H9 (cell line): Measurements from ENCODE around the gene LMF1. TPM values are rescaled to one million over a fixed set of nuclear protein-coding genes. Genes with fewer than 3 reads are reported as not detected.

Experiments
- DNase-seq: peaks from one replicate; pipeline ENCODE4 v3.0.0-alpha.2; 2017
- H2AFZ ChIP-seq: one replicate; pipeline ENCODE4 v1.6.1; 2013; ENCODE audit warnings: mild to moderate bottlenecking, low read length, control low read depth, moderate library complexity
- H2AK5ac ChIP-seq: 2 replicates; pipeline ENCODE4 v1.6.1; 2013; ENCODE audit warnings: low read length, control low read depth, mixed read lengths; ENCODE audit not compliant: insufficient read length
- H2BK120ac ChIP-seq: one replicate; pipeline ENCODE4 v1.6.1; 2013; ENCODE audit warnings: low read depth, mild to moderate bottlenecking, low read length, control low read depth, inconsistent platforms; ENCODE audit not compliant: poor library complexity, severe bottlenecking
- H2BK12ac ChIP-seq: 2 replicates; pipeline ENCODE4 v1.6.1; 2013; ENCODE audit warnings: low read length, control low read depth, mixed read lengths, low read depth; ENCODE audit not compliant: insufficient read length
- H2BK15ac ChIP-seq: 2 replicates; pipeline ENCODE4 v1.6.1; 2013; ENCODE audit warnings: low read depth, low read length, control low read depth
- H2BK20ac ChIP-seq: one replicate; pipeline ENCODE4 v1.6.1; 2013; ENCODE audit warnings: low read depth, mild to moderate bottlenecking, low read length, control low read depth, inconsistent platforms; ENCODE audit not compliant: poor library complexity, severe bottlenecking
- H2BK5ac ChIP-seq: 2 replicates; pipeline ENCODE4 v1.6.1; 2013; ENCODE audit warnings: low read length, control low read depth, mixed read lengths; ENCODE audit not compliant: insufficient read length
- H3K14ac ChIP-seq: 2 replicates; pipeline ENCODE4 v1.6.1; 2013; ENCODE audit warnings: low read length, control low read depth; ENCODE audit not compliant: insufficient read depth
- H3K18ac ChIP-seq: 2 replicates; pipeline ENCODE4 v1.6.1; 2013; ENCODE audit warnings: low read depth, mild to moderate bottlenecking, mixed read lengths, low read length, control low read depth; ENCODE audit not compliant: insufficient read length
- H3K23ac ChIP-seq: 2 replicates; pipeline ENCODE4 v1.6.1; 2013; ENCODE audit warnings: low read length, control low read depth, mixed read lengths, low read depth; ENCODE audit not compliant: insufficient read length
- H3K23me2 ChIP-seq: 2 replicates; pipeline ENCODE4 v1.6.1; 2013; ENCODE audit warnings: low read depth, mild to moderate bottlenecking, mixed read lengths, low read length, control low read depth; ENCODE audit not compliant: insufficient read length, poor library complexity, severe bottlenecking
- H3K27ac ChIP-seq: 2 replicates; pipeline ENCODE4 v1.5.1; 2013; ENCODE audit warnings: low read length, control low read depth, mixed read lengths, low read depth; ENCODE audit not compliant: insufficient read length
- H3K27me3 ChIP-seq: 2 replicates; pipeline ENCODE4 v1.6.1; 2013; ENCODE audit warnings: low read length, control low read depth, inconsistent platforms; ENCODE audit not compliant: insufficient read depth
- H3K4ac ChIP-seq: 2 replicates; pipeline ENCODE4 v1.6.1; 2013; ENCODE audit warnings: low read depth, mild to moderate bottlenecking, control low read depth, inconsistent platforms, low read length, moderate library complexity
- H3K4me1 ChIP-seq: 2 replicates; pipeline ENCODE4 v1.6.1; 2013; ENCODE audit warnings: low read length, control low read depth, inconsistent platforms; ENCODE audit not compliant: insufficient read depth
- H3K4me2 ChIP-seq: 2 replicates; pipeline ENCODE4 v1.6.1; 2013; ENCODE audit warnings: low read length, control low read depth, mixed read lengths; ENCODE audit not compliant: insufficient read length, insufficient read depth
- H3K56ac ChIP-seq: 2 replicates; pipeline ENCODE4 v1.6.1; 2013; ENCODE audit warnings: low read depth, mild to moderate bottlenecking, mixed read lengths, low read length, control low read depth; ENCODE audit not compliant: insufficient read length
- H3K79me1 ChIP-seq: 2 replicates; pipeline ENCODE4 v1.6.1; 2013; ENCODE audit warnings: low read depth, mild to moderate bottlenecking, moderate library complexity, low read length, control low read depth, inconsistent platforms; ENCODE audit not compliant: insufficient read depth, poor library complexity, severe bottlenecking
- H3K79me2 ChIP-seq: 2 replicates; pipeline ENCODE4 v1.6.1; 2013; ENCODE audit warnings: low read length, control low read depth, inconsistent platforms; ENCODE audit not compliant: insufficient read depth
- H3K9ac ChIP-seq: 2 replicates; pipeline ENCODE4 v1.6.1; 2013; ENCODE audit warnings: low read length, control low read depth, mixed read lengths; ENCODE audit not compliant: insufficient read length; ENCODE audit errors: extremely low read depth
- H3K9me3 ChIP-seq: one replicate; pipeline ENCODE4 v1.6.1; 2013; ENCODE audit warnings: low read depth, low read length, inconsistent platforms; ENCODE audit not compliant: control insufficient read depth
- H3T11ph ChIP-seq: one replicate; pipeline ENCODE4 v1.6.1; 2013; ENCODE audit warnings: mild to moderate bottlenecking, low read length, control low read depth, inconsistent platforms
- H4K20me1 ChIP-seq: one replicate; pipeline ENCODE4 v1.6.1; 2013; ENCODE audit not compliant: control insufficient read depth, insufficient read length, insufficient read depth
- H4K5ac ChIP-seq: 2 replicates; pipeline ENCODE4 v1.6.1; 2013; ENCODE audit warnings: low read depth, mild to moderate bottlenecking, mixed read lengths, low read length, control low read depth; ENCODE audit not compliant: insufficient read length
- H4K8ac ChIP-seq: replicated peaks from 2 replicates; pipeline ENCODE4 v1.6.1; 2013; ENCODE audit warnings: low read length, control low read depth, mixed read lengths, low read depth; ENCODE audit not compliant: insufficient read length
- H4K91ac ChIP-seq: 2 replicates; pipeline ENCODE4 v1.6.1; 2013; ENCODE audit warnings: low read depth, mild to moderate bottlenecking, moderate library complexity, mixed read lengths, low read length, control low read depth; ENCODE audit not compliant: insufficient read length
- H3K27ac Mint-ChIP-seq, 3 experiments: 2 replicates in 2 of 3; 3 replicates in 1 of 3; pipeline ENCODE4 v1.8.0; 2020 to 2021; ENCODE audit warnings: mixed read lengths in 3 of 3, mild to moderate bottlenecking in 1 of 3, moderate library complexity in 1 of 3
- H3K27me3 Mint-ChIP-seq: 2 replicates; pipeline ENCODE4 v1.8.0; 2021; ENCODE audit warnings: low read depth, mild to moderate bottlenecking, moderate library complexity, mixed read lengths
- H3K36me3 Mint-ChIP-seq, 3 experiments: 2 replicates in 2 of 3; 3 replicates in 1 of 3; pipeline ENCODE4 v1.8.0; 2020 to 2021; ENCODE audit warnings: low read depth in 3 of 3, mixed read lengths in 3 of 3; ENCODE audit not compliant: insufficient read depth in 1 of 3
- H3K4me1 Mint-ChIP-seq, 2 experiments: 2 replicates each; pipeline ENCODE4 v1.8.0; 2020; ENCODE audit warnings: mixed read lengths in 2 of 2
- H3K4me3 Mint-ChIP-seq, 2 experiments: 2 replicates in 1 of 2; 3 replicates in 1 of 2; pipeline ENCODE4 v1.8.0; 2020 to 2021; ENCODE audit warnings: mild to moderate bottlenecking in 2 of 2, mixed read lengths in 2 of 2, moderate library complexity in 1 of 2
- H3K9me3 Mint-ChIP-seq, 2 experiments: 2 replicates in 1 of 2; 3 replicates in 1 of 2; pipeline ENCODE4 v1.8.0; 2020; ENCODE audit warnings: mild to moderate bottlenecking in 2 of 2, mixed read lengths in 2 of 2, moderate library complexity in 1 of 2
- WGBS: extraction: QIAGEN DNeasy Blood & Tissue Kit; methylation state at CpG from one replicate; pipeline ENCODE4 v1.1.7; 2013; ENCODE audit warnings: missing lambda C conversion rate, low lambda C conversion rate, mixed read lengths; ENCODE audit not compliant: insufficient read length; ENCODE audit errors: extremely low coverage; 5-methylcytosine and 5-hydroxymethylcytosine counted together
- total RNA-seq: library from RNA; stranded (reverse); gene quantifications from 2 replicates; pipeline ENCODE4 v1.2.1, GENCODE V29; 2021
- TF ChIP-seq, protein P1 (sequence below): fragments of 200-600 bp; sonication (generic); conservative IDR thresholded peaks from 3 replicates; pipeline ENCODE4 v1.8.0; 2021; ENCODE audit warnings: antibody characterized with exemption, mild to moderate bottlenecking

LMF1 gene
- total RNA-seq, 1 experiment from 2014 or later, result 7.1 TPM

DNA sequence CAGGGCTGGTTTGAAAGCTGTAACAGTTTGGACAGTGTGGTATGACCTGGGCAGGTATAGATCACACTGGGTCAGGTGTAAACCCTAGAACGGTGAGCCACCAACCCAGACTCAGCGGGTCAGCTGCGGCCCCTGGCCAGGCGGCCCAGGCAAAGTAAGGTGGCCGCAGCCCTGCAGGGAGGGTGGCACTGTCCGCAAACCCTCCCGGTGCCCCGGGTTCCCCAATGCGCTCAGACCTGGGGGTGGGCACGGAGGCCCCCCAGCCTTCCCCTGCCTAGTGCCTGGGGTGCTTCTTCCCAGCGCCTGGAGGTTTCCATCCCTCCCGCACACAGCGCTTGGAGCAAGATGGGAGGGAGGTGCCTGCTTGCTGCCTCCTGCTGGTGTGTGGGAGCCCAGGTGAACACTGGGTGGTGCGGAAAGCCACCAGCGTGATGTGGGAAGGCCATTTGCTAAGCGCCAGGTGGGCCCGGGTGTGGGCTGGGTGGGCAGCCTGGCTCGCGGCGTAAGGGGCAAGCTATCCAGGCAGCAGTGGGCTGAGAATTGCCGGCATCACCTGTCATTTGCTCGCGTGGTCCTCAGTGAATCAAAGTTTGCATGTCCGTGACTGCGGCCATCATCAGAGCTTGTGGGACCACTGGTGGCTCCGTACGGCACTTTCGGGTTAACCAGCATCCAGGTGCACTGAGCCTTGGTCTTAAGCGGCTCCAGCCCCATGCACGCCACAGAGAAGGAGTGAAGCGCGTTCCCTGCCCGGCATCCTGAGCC, 122.9 kb downstream of the LMF1 start:
- Histone ChIP-seq H3K27me3 (no peaks in the 10 kb centered on the region), H3K9ac (no peak overlapping the region), H4K8ac (no peak overlapping the region), H3K4me2 (no peak overlapping the region), H2AFZ (no peak overlapping the region), H3K23ac (no peak overlapping the region), H3K79me2 (no peaks in the 10 kb centered on the region), H4K5ac (no peak overlapping the region), H3K4ac (no peak overlapping the region), H2BK5ac (no peak overlapping the region), H3K14ac (no peak overlapping the region; the same call in 1 of the 2 replicates), H3K4me1 (no peaks in the 10 kb centered on the region), H4K91ac (no peak overlapping the region), H3K27ac (no peak overlapping the region), H2AK5ac (no peak overlapping the region), H2BK15ac (no peak overlapping the region), H3K18ac (no peak overlapping the region), H3T11ph (no peak overlapping the region), H3K56ac (no peak overlapping the region), H4K20me1 (no peaks in the 10 kb centered on the region), H2BK120ac (no peak overlapping the region), H2BK20ac (no peak overlapping the region), H3K79me1 (no peaks in the 10 kb centered on the region), H3K23me2 (no peaks in the 10 kb centered on the region), H2BK12ac (no peak overlapping the region), H3K9me3 (no peaks in the 10 kb centered on the region)
- Mint-ChIP-seq H3K4me1 (peaks cover 1 to 2% of the 10 kb centered on the region in 2 experiments; a peak in 2 of 4 replicates), H3K27ac (no peak overlapping the region), H3K4me3 (no peak overlapping the region), H3K36me3 (peaks cover 12 to 16% (median 16%) of the 10 kb centered on the region in 3 experiments), H3K27me3 (peaks cover 28% of the 10 kb centered on the region), H3K9me3 (peaks cover 37 to 52% of the 10 kb centered on the region in 2 experiments)
- no CpG with 5 or more reads among the region's 33 CpGs for WGBS
- TF ChIP-seq, protein P1, sequence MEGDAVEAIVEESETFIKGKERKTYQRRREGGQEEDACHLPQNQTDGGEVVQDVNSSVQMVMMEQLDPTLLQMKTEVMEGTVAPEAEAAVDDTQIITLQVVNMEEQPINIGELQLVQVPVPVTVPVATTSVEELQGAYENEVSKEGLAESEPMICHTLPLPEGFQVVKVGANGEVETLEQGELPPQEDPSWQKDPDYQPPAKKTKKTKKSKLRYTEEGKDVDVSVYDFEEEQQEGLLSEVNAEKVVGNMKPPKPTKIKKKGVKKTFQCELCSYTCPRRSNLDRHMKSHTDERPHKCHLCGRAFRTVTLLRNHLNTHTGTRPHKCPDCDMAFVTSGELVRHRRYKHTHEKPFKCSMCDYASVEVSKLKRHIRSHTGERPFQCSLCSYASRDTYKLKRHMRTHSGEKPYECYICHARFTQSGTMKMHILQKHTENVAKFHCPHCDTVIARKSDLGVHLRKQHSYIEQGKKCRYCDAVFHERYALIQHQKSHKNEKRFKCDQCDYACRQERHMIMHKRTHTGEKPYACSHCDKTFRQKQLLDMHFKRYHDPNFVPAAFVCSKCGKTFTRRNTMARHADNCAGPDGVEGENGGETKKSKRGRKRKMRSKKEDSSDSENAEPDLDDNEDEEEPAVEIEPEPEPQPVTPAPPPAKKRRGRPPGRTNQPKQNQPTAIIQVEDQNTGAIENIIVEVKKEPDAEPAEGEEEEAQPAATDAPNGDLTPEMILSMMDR, result no peak
- no peak for DNase-seq
